Stimulated activated CD4-positive, alpha-beta T cell treated with anti-CD3 and anti-CD28 coated beads, Interleukin-2, amount 100 ng/mL, for 4 hours (primary cell): ENCODE results near the gene TPRG1L.

Experiments
- DNase-seq: peaks from one replicate; pipeline ENCODE4 v3.0.0-alpha.2; 2020; ENCODE audit warnings: low read depth

The TPRG1L gene

GRCh38 chr1:3593745-3594144, 31.1 kb upstream of the TPRG1L start:
- DNase-seq = no peak

- DNase-seq = no peak
These were observed 30.0 kb upstream of the TPRG1L start for GRCh38 chr1:3594706-3595377.

GRCh38 chr1:3595949-3596348, 28.9 kb upstream of the TPRG1L start:
- DNase-seq = no peak

GRCh38 chr1:3596663-3597598, 27.9 kb upstream of the TPRG1L start:
- no peak for DNase-seq

- DNase-seq = no peak
These were observed 27.2 kb upstream of the TPRG1L start for GRCh38 chr1:3597599-3597964.

GRCh38 chr1:3598051-3598491, 26.7 kb upstream of the TPRG1L start:
- no peak for DNase-seq

GRCh38 chr1:3598522-3599285, 26.1 kb upstream of the TPRG1L start:
- no peak for DNase-seq

GRCh38 chr1:3599286-3599811, 25.5 kb upstream of the TPRG1L start:
- DNase-seq = no peak

- no peak for DNase-seq
These were observed 25.0 kb upstream of the TPRG1L start for GRCh38 chr1:3599816-3600215.

- no peak for DNase-seq
These were observed 24.5 kb upstream of the TPRG1L start for GRCh38 chr1:3600354-3600753.

- no peak for DNase-seq
These were observed 23.1 kb upstream of the TPRG1L start for GRCh38 chr1:3601743-3602142.

GRCh38 chr1:3602375-3602774, 22.4 kb upstream of the TPRG1L start:
- DNase-seq = no peak

- DNase-seq = no peak
These were observed 21.7 kb upstream of the TPRG1L start for GRCh38 chr1:3603156-3603555.

GRCh38 chr1:3603571-3604467, 21.0 kb upstream of the TPRG1L start:
- DNase-seq = no peak

- DNase-seq = no peak
These were observed 20.3 kb upstream of the TPRG1L start for GRCh38 chr1:3604468-3604974.

GRCh38 chr1:3604997-3605823, 19.6 kb upstream of the TPRG1L start:
- no peak for DNase-seq

GRCh38 chr1:3606779-3607702, 17.8 kb upstream of the TPRG1L start:
- DNase-seq = no peak

- no peak for DNase-seq
These were observed 17.1 kb upstream of the TPRG1L start for GRCh38 chr1:3607703-3608065.

- DNase-seq = no peak
These were observed 16.7 kb upstream of the TPRG1L start for GRCh38 chr1:3608154-3608553.
